A204.1 (cell line): ENCODE measurements around the gene KLHL7.
"Not testable (repeated sequence)": the region's sequence is repeated elsewhere in the genome, so short reads cannot be mapped to it uniquely, and the experiment has no call there.

ENCODE experiments used
- FAIRE-seq: peaks from 2 replicates; lab custom pipeline; 2012; peaks lifted over from hg19 to GRCh38; lab: Jason Lieb, UNC

The KLHL7 gene

DNA sequence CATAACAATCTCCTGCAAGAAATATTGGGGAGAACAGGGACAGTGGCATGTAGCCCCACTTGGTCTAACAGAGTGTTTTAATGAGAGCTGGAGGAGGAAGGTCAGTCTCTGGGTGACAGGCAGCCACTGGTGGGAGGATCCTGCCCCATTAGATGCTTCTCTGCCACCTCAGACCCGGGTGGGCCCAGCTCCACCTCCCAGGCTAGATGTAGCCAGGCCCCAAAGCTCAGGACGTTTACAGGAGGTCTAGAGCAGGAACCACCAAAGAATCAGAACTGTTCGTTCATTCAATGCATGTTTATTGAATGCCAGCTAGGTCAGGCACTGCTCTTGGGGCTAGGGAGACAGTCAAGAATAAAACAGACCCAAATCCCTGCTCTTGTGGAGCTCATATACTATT is 112.6 kb downstream of the KLHL7 start:
- no peak for FAIRE-seq

DNA sequence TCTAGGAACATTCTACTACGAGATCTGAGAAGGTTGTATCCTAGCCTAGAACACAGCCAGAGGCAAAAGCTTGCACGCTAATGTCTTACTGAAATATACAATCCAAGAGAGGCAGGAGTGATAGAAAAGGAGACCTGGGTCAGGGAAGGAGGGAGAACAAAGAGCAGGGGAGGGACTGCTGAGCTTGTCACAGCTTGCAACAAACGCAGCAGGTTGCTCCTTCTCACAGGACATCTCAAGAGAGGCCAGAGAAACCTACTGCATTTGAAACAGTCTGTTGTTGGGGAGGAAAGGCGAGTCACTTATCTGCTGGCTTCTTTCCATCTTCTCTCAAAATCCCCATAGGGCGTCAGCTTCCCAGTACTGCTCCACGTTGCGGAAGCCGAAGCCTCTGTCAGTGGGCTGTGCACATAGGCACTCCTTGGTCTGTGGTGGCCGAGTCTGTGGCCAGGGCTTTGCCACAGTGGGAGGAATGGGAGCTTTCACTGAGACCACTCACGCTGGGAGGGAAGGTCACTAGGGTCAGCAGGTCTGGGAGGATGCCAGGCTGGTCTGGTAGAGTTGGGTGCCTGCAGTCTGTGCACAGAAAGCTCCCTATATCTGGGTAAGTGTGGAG is 115.2 kb downstream of the KLHL7 start:
- FAIRE-seq: no peak

DNA sequence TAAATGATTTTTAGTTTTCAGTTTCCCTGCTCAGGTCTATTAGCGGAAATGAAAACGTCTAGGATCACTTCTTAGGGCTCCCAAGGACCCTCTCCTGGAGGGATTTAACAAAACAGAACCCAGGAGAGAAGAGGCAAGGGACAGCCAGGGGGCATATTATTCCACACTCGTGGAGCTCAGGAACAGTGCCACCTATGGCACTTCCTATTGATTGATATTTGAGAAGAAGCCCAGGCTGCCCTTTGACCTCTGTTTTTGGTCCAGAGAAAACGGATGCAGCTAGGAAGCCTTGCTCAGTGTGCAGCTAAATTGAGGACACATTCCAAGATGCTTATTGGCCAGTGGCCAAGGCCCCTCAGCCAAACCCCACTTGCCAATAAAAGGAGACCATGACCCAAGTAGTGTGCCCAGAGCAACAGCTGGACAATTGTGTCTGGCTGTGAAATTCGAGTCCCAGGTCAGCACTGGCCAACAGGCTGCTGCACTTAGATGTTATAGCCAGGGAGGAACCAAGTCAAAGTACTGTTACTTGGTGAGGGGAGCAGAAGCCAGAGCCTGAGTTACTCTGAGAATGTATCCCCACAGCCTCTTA is 117.0 kb downstream of the KLHL7 start:
- FAIRE-seq: no peak

DNA sequence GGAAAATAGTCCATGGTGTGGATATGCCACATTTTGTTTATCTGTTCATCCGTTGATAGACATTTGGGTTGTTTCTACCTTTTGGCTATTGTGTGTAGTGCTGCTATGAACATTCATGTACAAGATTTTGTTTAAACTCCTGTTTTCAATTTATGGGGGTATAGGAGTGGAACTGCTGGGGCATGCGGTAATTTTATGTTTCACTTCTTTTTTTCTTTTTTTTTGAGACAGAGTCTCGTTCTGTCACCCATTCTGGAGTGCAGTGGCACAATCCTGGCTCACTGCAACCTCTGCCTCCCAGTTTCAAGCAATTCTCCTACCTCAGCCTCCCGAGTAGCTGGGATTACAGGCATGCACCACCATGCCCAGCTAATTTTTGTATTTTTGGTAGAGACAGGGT is 118.8 kb downstream of the KLHL7 start:
- FAIRE-seq: not testable (repeated sequence)

DNA sequence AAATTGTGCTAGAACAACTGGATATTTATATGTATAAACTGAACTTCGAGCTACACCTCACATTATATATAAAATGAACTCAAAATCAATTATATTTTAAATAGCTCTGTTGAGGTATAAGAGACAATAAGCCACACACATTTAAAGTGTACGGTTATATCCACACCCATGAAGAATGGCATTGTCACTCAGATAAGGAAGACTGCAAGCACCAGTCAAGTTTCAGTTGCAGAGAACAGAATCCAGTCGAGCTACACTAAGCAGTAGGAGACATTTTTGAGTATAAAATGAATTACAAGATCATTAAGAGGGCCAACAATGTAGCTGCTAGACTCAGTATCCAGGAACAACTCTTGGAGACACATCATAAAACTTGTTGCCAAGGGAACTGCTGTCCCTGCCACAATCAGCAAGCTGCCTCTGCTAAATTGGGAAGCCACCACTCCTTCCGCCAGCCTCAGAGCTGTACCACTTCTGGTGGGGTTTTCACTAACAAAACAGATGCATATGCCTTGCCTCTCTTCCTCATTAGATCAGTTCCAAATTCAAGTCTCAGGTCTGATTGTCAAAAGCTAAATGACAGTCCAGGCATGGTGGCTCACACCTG is 121.4 kb downstream of the KLHL7 start:
- no peak for FAIRE-seq
